Subcutaneous abdominal adipose tissue (tissue), 5 donors: Measurements from ENCODE around the gene RAB27A.
"Not testable (repeated sequence)": the region's sequence is repeated elsewhere in the genome, so short reads cannot be mapped to it uniquely, and the experiment has no call there.

Experiments used
- H3K27ac ChIP-seq: one replicate; pipeline ENCODE4 v1.7.0; 2013; ENCODE audit warnings: low read depth, mild to moderate bottlenecking, inconsistent platforms, low read length, moderate library complexity
- H3K27me3 ChIP-seq, 5 donors: one replicate each; pipeline ENCODE4 v1.7.0; 2013; ENCODE audit warnings: low read length in 5 of 5, inconsistent platforms in 1 of 5; ENCODE audit not compliant: control insufficient read depth in 5 of 5, insufficient read depth in 4 of 5
- H3K36me3 ChIP-seq, 5 donors: one replicate each; pipeline ENCODE4 v1.7.0; 2013; ENCODE audit warnings: low read length in 5 of 5; ENCODE audit not compliant: control insufficient read depth in 5 of 5, insufficient read depth in 5 of 5
- H3K4me1 ChIP-seq, 5 donors: one replicate each; pipeline ENCODE4 v1.7.0; 2013; ENCODE audit warnings: low read length in 5 of 5, mild to moderate bottlenecking in 3 of 5, moderate library complexity in 1 of 5; ENCODE audit not compliant: control insufficient read depth in 5 of 5, insufficient read depth in 5 of 5
- H3K4me3 ChIP-seq, 5 donors: one replicate each; pipeline ENCODE4 v1.7.0; 2013; ENCODE audit warnings: low read length in 5 of 5, low read depth in 1 of 5
- H3K9ac ChIP-seq, 5 donors: one replicate each; pipeline ENCODE4 v1.7.0; 2013; ENCODE audit warnings: low read length in 5 of 5, mild to moderate bottlenecking in 4 of 5, moderate library complexity in 3 of 5
- H3K9me3 ChIP-seq, 5 donors: one replicate each; pipeline ENCODE4 v1.7.0; 2013; ENCODE audit warnings: low read length in 5 of 5; ENCODE audit not compliant: control insufficient read depth in 5 of 5
- donor health status: healthy.
- donor health status: healthy.
- donor health status: healthy.
- donor health status: healthy.
- donor health status: healthy.

Gene RAB27A

DNA sequence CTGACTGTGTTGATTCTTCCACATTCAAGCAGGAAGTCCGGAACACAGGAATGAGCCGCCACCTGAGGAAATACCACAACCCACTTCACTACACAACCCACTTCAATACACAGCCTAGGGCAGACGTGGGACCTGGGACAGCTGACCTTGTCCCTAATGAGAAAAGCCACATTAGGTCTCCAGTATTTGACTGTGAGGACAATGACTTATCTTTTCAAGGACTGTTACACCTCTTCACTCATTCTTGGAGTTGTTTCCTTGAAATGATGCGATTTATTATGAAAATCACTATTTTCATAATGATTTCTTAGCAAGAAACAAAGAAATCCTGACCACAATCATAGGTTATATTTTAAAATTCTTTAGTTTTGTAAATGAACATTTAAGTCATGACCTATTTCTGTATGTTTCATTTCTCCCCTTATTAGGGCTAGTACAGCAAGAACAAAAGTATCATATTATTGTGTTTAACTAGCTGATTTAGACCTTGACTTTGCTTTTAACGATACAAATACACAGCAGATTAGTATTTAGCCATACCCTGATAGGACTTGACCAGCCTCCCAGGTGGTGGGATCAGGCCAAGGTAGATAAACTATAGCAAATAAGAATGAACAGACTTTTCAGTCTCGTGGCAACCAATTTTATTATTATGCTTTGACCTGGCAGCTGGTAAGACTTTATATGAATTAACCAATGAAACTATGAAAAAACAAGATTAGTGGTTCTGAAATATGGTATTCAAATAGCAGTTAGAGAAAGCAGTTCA, 6.0 kb downstream of the RAB27A start:
- H3K4me3 ChIP-seq = no peak overlapping the region
- peaks cover 0 to 6% (median 0%) of the 10 kb centered on the region in 5 donors for H3K4me1 ChIP-seq
- H3K36me3 ChIP-seq = no peaks in the 10 kb centered on the region
- no peak overlapping the region for H3K27ac ChIP-seq
- no peak overlapping the region for H3K9ac ChIP-seq
- H3K9me3 ChIP-seq = no peaks in the 10 kb centered on the region
- H3K27me3 ChIP-seq = no peaks in the 10 kb centered on the region

DNA sequence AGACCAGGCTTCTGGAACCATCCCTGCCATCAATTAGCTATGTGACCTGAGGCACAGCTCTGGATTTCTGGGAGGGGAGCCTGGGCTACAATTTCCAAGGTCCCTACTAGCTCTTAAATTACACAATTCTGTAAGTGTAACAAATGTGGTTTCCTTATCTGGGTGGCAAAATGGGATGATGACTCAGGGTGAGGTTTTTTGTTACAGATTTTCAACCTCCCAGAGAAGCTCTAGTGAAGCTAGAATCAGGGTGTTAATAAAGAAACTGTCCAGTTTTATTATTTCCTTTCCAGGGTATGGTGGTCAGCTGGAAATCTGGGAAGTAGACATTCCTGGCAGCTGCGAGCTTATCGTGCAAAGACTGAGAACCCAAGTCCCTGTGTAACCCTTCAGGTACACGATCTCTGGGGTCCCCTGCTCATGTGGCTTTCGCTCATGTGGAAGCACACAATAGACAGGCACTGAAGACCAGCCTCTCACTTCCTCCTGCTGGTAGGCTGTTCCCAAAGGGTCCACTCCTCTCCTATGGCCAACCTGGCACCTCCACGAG, 7.3 kb downstream of the RAB27A start:
- H3K9me3 ChIP-seq = no peaks in the 10 kb centered on the region
- no peak overlapping the region for H3K27ac ChIP-seq
- H3K4me1 ChIP-seq = peaks cover 0 to 11% (median 0%) of the 10 kb centered on the region in 5 donors
- H3K9ac ChIP-seq = no peak overlapping the region
- no peaks in the 10 kb centered on the region for H3K36me3 ChIP-seq
- no peak overlapping the region for H3K4me3 ChIP-seq
- H3K27me3 ChIP-seq = no peaks in the 10 kb centered on the region

DNA sequence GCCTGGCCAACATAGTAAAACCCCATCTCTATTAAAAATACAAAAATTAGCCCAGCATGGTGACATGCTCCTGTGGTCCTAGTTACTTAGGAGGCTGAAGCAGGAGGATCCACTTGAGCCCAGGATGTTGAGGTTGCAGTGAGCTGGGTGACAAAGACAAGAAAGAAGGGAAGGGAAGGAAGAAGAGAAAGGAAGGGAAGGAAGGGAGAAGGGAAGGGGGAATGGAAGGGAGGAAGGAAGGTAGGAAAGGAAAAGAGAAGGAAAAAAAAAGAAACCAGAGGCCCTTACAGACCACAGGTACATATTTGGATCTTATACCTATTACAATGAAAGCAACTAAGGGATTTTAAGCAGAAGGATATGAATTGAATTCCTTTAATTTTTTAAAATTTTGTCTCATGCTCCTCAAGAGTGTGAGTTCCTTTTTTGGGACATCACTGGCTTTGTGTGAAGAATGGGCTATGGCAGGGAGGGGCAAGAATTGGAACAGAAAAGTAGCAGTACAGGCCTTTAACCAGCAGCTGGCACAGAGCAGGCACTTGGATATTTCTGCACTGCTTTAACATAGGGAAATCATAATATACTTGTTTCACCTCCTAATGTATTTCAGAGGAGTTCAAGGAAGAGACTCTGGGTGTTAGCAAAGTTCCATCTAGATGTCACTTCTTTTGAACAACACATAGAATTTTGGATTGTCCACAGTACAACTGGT, 7.9 kb downstream of the RAB27A start:
- Histone ChIP-seq H3K4me3 (no peak overlapping the region), H3K27me3 (no peaks in the 10 kb centered on the region), H3K4me1 (peaks cover 0 to 12% (median 0%) of the 10 kb centered on the region in 5 donors), H3K9ac (no peak overlapping the region), H3K27ac (no peak overlapping the region), H3K36me3 (no peaks in the 10 kb centered on the region), H3K9me3 (no peaks in the 10 kb centered on the region)

DNA sequence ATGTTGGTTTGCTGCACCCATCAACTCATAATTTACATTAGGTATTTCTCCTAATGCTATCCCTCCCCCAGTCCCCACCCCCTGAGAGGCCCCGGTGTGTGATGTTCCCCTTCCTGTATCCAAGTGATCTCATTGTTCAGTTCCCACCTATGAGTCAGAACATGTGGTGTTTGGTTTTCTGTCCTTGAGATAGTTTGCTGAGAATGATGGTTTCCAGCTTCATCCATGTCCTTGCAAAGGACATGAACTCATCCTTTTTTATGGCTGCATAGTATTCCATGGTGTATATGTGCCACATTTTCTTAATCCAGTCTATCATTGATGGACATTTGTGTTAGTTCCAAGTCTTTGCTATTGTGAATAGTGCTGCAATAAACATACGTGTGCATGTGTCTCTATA, 9.0 kb downstream of the RAB27A start:
- peaks cover 0 to 12% (median 0%) of the 10 kb centered on the region in 5 donors for H3K4me1 ChIP-seq
- H3K36me3 ChIP-seq, H3K27ac ChIP-seq: not testable (repeated sequence)

DNA sequence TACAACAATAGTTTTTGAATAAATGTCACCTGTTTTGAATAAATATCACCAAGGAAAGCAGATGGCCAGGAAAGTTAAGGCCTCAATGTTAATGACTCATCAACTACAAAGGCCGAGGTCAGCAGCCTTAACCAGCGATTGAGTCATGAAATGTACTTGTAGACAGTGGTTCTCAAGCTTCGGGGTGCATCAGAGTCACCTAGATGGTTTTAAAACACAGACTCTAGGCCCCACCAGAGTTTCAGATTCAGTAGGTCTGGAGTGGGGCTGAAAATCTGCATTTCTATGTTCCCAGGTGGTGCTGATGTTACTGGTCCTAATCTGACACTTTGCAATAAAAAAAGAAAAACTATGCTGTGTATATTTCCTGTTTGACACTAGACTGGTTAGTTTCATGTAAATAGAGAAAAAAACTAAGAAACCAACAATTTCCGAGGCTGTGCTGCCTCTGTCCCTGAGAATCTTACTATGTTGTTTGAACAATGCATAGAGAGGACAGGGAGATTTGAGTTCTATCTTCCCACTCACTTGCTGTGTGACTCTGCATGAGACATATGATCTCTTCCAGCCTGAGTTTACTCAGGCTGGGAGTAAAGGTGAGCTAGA, 9.8 kb downstream of the RAB27A start:
- Histone ChIP-seq H3K4me3 (no peak overlapping the region), H3K27ac (no peak overlapping the region), H3K4me1 (peaks cover 0 to 12% (median 0%) of the 10 kb centered on the region in 5 donors)

More for the DNA sequence above, 9.0 kb downstream of the RAB27A start:
- not testable (repeated sequence) for H3K4me3 ChIP-seq, H3K27me3 ChIP-seq, H3K9me3 ChIP-seq, H3K9ac ChIP-seq

DNA sequence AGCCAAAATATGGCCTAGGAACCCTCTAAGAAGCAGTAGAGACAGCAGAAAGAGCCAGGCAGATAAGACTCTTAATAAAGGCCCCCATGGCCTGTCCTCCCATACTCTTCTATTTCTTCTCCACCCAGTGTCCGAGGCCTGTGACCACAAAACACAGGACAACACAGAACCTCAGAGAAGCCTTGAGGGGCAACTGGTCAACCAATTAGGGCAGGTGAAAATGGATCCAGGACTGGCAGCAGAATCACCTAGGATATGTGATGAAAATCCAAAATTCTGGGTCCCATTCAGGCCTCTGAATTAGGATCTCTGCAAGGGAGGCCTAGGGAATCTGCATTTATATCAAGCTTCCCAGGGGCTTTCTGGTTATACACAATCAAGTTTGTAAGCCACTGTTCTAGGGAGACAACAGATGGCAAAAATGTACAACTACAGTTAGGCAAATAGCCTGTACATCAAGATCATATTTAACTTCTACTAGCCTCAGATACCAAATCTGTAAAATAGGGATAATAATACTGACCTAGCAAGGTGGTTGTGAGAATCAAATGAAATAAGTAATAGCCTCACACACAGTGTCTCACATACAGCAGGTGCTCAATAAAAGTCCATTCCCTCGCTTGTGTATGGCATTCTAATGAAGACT, 10.4 kb downstream of the RAB27A start:
- no peaks in the 10 kb centered on the region for H3K27me3 ChIP-seq
- no peaks in the 10 kb centered on the region for H3K9me3 ChIP-seq
- H3K27ac ChIP-seq = no peak overlapping the region
- H3K36me3 ChIP-seq = no peaks in the 10 kb centered on the region
- no peak overlapping the region for H3K9ac ChIP-seq
- peaks cover 0 to 12% (median 0%) of the 10 kb centered on the region in 5 donors for H3K4me1 ChIP-seq
- H3K4me3 ChIP-seq = no peak overlapping the region

More for the DNA sequence above, 9.8 kb downstream of the RAB27A start:
- no peak overlapping the region for H3K9ac ChIP-seq
- no peaks in the 10 kb centered on the region for H3K9me3 ChIP-seq
- H3K27me3 ChIP-seq = no peaks in the 10 kb centered on the region
- H3K36me3 ChIP-seq = no peaks in the 10 kb centered on the region

DNA sequence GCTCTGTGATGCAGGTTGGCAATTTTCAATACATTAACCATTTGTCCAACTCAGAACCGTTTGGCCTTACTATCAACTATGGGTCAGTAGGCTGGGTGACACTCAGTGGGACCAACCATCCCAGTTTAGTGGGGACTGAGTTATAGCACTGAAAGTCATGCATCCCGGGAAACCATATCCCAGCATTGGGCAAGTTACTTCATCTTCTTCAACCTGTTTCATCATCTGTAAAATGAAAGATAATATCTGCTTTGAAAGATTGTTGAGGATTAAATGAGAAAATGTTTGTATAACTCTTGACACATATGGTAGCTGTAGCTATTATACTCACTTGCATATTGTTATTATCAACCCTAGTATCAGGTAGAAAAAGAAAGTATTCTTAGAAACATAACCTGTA, 11.9 kb downstream of the RAB27A start:
- no peak overlapping the region for H3K27ac ChIP-seq
- H3K9ac ChIP-seq = no peak overlapping the region
- no peaks in the 10 kb centered on the region for H3K9me3 ChIP-seq
- H3K4me1 ChIP-seq = peaks cover 0 to 8% (median 0%) of the 10 kb centered on the region in 5 donors
- no peak overlapping the region for H3K4me3 ChIP-seq
- H3K36me3 ChIP-seq = no peaks in the 10 kb centered on the region
- no peaks in the 10 kb centered on the region for H3K27me3 ChIP-seq

DNA sequence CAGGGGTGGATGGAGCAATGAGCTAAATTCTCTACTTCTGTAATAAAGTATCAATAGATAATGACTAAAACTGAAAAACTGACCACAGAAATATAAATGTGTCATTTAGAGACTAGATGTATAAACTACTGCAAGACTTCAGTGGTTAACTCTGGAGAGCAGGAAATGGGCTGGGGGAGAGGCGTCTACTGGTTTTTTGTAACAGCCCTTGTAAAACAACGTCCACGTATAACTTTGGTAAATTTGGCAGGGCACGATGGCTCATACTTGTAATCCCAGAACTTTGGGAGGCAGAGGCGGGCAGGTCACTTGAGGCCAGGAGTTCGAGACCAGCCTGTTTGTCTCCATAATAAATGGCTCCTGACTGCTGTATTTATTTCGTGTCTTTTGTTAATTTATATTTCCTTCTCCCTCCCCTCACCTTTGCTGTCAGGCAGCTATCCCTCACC, 12.5 kb downstream of the RAB27A start:
- Histone ChIP-seq H3K9ac (no peak overlapping the region), H3K36me3 (no peaks in the 10 kb centered on the region), H3K27me3 (no peaks in the 10 kb centered on the region), H3K27ac (no peak overlapping the region), H3K4me3 (no peak overlapping the region), H3K4me1 (peaks cover 0 to 6% (median 0%) of the 10 kb centered on the region in 5 donors), H3K9me3 (no peaks in the 10 kb centered on the region)

DNA sequence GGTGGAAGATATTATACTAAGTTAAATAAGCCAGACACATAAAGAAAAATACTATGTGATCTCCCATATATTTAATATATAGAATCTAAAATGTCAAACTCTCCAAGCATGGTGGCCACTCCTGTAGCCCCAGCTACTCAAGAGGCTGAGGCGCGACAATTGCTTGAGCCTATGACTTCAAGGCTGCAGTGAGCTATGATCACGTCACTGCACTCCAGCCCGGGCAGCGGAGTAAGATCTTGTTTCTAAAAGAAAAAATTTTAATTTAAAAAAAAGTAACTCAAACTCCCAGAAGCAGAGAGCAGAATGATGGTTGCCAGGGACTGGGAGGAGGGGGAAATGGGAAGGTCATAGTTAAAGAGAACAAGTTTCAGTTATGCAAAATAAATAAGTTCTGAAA, 13.3 kb downstream of the RAB27A start:
- Histone ChIP-seq H3K27ac (no peak overlapping the region), H3K4me1 (peaks cover 0 to 6% (median 0%) of the 10 kb centered on the region in 5 donors), H3K4me3 (no peak overlapping the region), H3K9ac (no peak overlapping the region), H3K27me3 (no peaks in the 10 kb centered on the region), H3K36me3 (no peaks in the 10 kb centered on the region), H3K9me3 (no peaks in the 10 kb centered on the region)
